MM.1S (cell line): ENCODE data around the gene GALNT8.

ENCODE experiments used
- DNase-seq: peaks from one replicate; pipeline ENCODE4 v3.0.0-alpha.2; 2015
- H2AFZ ChIP-seq: fragments of 300-600 bp; sonication (generic); 2 replicates; pipeline ENCODE4 v1.6.0; 2016; ENCODE audit warnings: antibody characterized with exemption, low read length
- H3F3A ChIP-seq: fragments of 300-600 bp; sonication (generic); 2 replicates; pipeline ENCODE4 v1.6.1; 2016; ENCODE audit warnings: mild to moderate bottlenecking, antibody characterized with exemption, low read length, moderate library complexity, mixed read lengths; ENCODE audit not compliant: insufficient read depth
- H3K27ac ChIP-seq: fragments of 300-600 bp; sonication (generic); 2 replicates; pipeline ENCODE4 v1.5.1; 2016; ENCODE audit warnings: mild to moderate bottlenecking, low read length
- H3K27me3 ChIP-seq: fragments of 300-600 bp; sonication (generic); replicated peaks from 2 replicates; pipeline ENCODE4 v1.6.0; 2016; ENCODE audit warnings: low read length; ENCODE audit not compliant: insufficient read depth
- H3K36me3 ChIP-seq: fragments of 300-600 bp; sonication (generic); replicated peaks from 2 replicates; pipeline ENCODE4 v1.6.1; 2016; ENCODE audit warnings: mild to moderate bottlenecking, low read length, mixed read lengths; ENCODE audit not compliant: insufficient read depth
- H3K4me1 ChIP-seq: fragments of 300-600 bp; sonication (generic); 2 replicates; pipeline ENCODE4 v1.6.1; 2016; ENCODE audit warnings: low read length, mixed read lengths
- H3K4me2 ChIP-seq: fragments of 300-600 bp; sonication (generic); 2 replicates; pipeline ENCODE4 v1.6.0; 2016; ENCODE audit warnings: low read depth, low read length
- H3K4me3 ChIP-seq: fragments of 300-600 bp; sonication (generic); 2 replicates; pipeline ENCODE4 v1.5.1; 2016; ENCODE audit warnings: low read length, mixed read lengths
- H3K79me2 ChIP-seq: fragments of 300-600 bp; sonication (generic); 2 replicates; pipeline ENCODE4 v1.6.1; 2016; ENCODE audit warnings: mixed run types, low read length, mixed read lengths
- H3K9ac ChIP-seq: fragments of 300-600 bp; sonication (generic); 2 replicates; pipeline ENCODE4 v1.6.1; 2016; ENCODE audit warnings: low read length, mixed read lengths
- H3K9me2 ChIP-seq: fragments of 300-600 bp; sonication (generic); replicated peaks from 2 replicates; pipeline ENCODE4 v1.6.1; 2016; ENCODE audit warnings: mild to moderate bottlenecking, low read length, mixed read lengths; ENCODE audit not compliant: insufficient read depth
- H3K9me3 ChIP-seq: fragments of 300-600 bp; sonication (generic); replicated peaks from 2 replicates; pipeline ENCODE4 v1.6.1; 2016; ENCODE audit warnings: mild to moderate bottlenecking, low read length, mixed read lengths; ENCODE audit not compliant: insufficient read depth
- H4K20me1 ChIP-seq: fragments of 300-600 bp; sonication (generic); 2 replicates; pipeline ENCODE4 v1.6.1; 2016; ENCODE audit warnings: mild to moderate bottlenecking, low read length, moderate library complexity, mixed read lengths; ENCODE audit not compliant: insufficient read depth
- EZH2 ChIP-seq: fragments of 300-600 bp; sonication (generic); optimal IDR thresholded peaks from 2 replicates; pipeline ENCODE3; 2017; ENCODE audit warnings: low read depth, mild to moderate bottlenecking, antibody characterized with exemption, low read length, mixed read lengths
- EZH2phosphoT487 ChIP-seq: fragments of 300-600 bp; sonication (generic); IDR thresholded peaks from 2 replicates; pipeline ENCODE4 v1.6.1; 2018; ENCODE audit warnings: antibody characterized with exemption, low read length
- TF ChIP-seq, protein P1 (sequence below): fragments of 300-600 bp; sonication (generic); IDR thresholded peaks from 2 replicates; pipeline ENCODE4 v1.5.1; 2016; ENCODE audit warnings: antibody characterized with exemption, low read length, mixed read lengths

Gene GALNT8

GRCh38 chr12:4719821-4720636, at the start of gene GALNT8:
Gene GALNT8 (plus strand): TSS chr12:4720400. CDS start chr12:4720678, 278 bp downstream.
- no peaks in the 10 kb centered on the region for H3K4me1 ChIP-seq
- H2AFZ ChIP-seq: no peak within 1 kb of the TSS
- no peaks in the 10 kb centered on the region for H3F3A ChIP-seq
- H3K4me2 ChIP-seq: no peak within 1 kb of the TSS
- no peaks in the 10 kb centered on the region for H3K9me3 ChIP-seq
- H3K36me3 ChIP-seq: no peaks in the 10 kb centered on the region
- TF ChIP-seq EZH2 (no peak), EZH2phosphoT487 (no peak)
- TF ChIP-seq, protein P1, sequence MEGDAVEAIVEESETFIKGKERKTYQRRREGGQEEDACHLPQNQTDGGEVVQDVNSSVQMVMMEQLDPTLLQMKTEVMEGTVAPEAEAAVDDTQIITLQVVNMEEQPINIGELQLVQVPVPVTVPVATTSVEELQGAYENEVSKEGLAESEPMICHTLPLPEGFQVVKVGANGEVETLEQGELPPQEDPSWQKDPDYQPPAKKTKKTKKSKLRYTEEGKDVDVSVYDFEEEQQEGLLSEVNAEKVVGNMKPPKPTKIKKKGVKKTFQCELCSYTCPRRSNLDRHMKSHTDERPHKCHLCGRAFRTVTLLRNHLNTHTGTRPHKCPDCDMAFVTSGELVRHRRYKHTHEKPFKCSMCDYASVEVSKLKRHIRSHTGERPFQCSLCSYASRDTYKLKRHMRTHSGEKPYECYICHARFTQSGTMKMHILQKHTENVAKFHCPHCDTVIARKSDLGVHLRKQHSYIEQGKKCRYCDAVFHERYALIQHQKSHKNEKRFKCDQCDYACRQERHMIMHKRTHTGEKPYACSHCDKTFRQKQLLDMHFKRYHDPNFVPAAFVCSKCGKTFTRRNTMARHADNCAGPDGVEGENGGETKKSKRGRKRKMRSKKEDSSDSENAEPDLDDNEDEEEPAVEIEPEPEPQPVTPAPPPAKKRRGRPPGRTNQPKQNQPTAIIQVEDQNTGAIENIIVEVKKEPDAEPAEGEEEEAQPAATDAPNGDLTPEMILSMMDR: no peak
- no peaks in the 10 kb centered on the region for H3K9me2 ChIP-seq
- no peak within 1 kb of the TSS for H3K27ac ChIP-seq
- H3K79me2 ChIP-seq: no peaks in the 10 kb centered on the region
- H3K4me3 ChIP-seq: no peak within 1 kb of the TSS
- H4K20me1 ChIP-seq: no peaks in the 10 kb centered on the region
- H3K9ac ChIP-seq: no peak within 1 kb of the TSS
- DNase-seq: no peak
- no peaks in the 10 kb centered on the region for H3K27me3 ChIP-seq

GRCh38 chr12:4679711-4680110, 40.5 kb upstream of the GALNT8 start:
- Histone ChIP-seq H3K4me3 (no peak overlapping the region), H3K36me3 (no peaks in the 10 kb centered on the region; the same call in 1 of the 2 replicates), H2AFZ (no peak overlapping the region), H3K9me3 (no peaks in the 10 kb centered on the region), H3K27ac (no peak overlapping the region), H3F3A (no peaks in the 10 kb centered on the region), H3K9me2 (no peaks in the 10 kb centered on the region), H4K20me1 (no peaks in the 10 kb centered on the region), H3K9ac (no peak overlapping the region), H3K4me1 (no peaks in the 10 kb centered on the region), H3K4me2 (no peak overlapping the region), H3K27me3 (no peaks in the 10 kb centered on the region), H3K79me2 (no peaks in the 10 kb centered on the region)
- TF ChIP-seq EZH2 (no peak), EZH2phosphoT487 (no peak)
- TF ChIP-seq, protein P1: no peak
- no peak for DNase-seq

DNA sequence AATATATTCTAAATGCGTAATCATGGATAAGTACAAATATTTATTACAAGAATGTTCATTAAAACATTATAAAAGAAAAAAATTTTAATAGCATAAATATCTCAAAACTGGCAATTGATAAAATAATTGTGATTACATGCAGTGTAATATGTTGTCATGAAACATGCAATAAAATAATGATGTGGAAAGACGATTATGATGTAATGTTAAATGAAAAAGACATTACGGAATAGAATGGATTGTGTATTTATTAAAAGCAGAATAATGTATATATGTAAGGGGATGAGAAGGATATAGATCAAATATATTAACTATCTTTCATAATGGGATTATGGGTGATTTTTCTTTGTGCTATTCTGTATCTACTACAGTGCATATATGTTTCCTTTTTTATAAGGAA, 38.5 kb upstream of the GALNT8 start:
- no peaks in the 10 kb centered on the region for H3F3A ChIP-seq
- H3K9me2 ChIP-seq: no peaks in the 10 kb centered on the region
- no peak overlapping the region for H2AFZ ChIP-seq
- no peak overlapping the region for H3K9ac ChIP-seq
- H3K4me2 ChIP-seq: no peak overlapping the region
- H3K4me1 ChIP-seq: no peaks in the 10 kb centered on the region
- H4K20me1 ChIP-seq: no peaks in the 10 kb centered on the region
- H3K79me2 ChIP-seq: no peaks in the 10 kb centered on the region
- no peaks in the 10 kb centered on the region for H3K27me3 ChIP-seq
- TF ChIP-seq EZH2: no peak
- TF ChIP-seq, protein P1: no peak
- TF ChIP-seq EZH2phosphoT487: no peak
- no peaks in the 10 kb centered on the region; the same call in 1 of the 2 replicates for H3K36me3 ChIP-seq
- no peak overlapping the region for H3K27ac ChIP-seq
- no peak for DNase-seq
- no peak overlapping the region for H3K4me3 ChIP-seq
- no peaks in the 10 kb centered on the region for H3K9me3 ChIP-seq
